DND-41 (cell line): ENCODE results near the gene EXO1.

Source experiments
- ATAC-seq: fragments of 200-7000 bp; cut with Tn5 transposase; 3 replicates; pipeline ENCODE4 v1.9.1; 2021; ENCODE audit warnings: low read depth; ENCODE audit not compliant: insufficient read depth
- DNase-seq: peaks from one replicate; pipeline ENCODE4 v3.0.0-alpha.2; 2020
- H2AFZ ChIP-seq: 2 replicates; pipeline ENCODE4 v1.6.0; 2012; ENCODE audit warnings: low read depth, low read length
- H3K27ac ChIP-seq: 2 replicates; pipeline ENCODE4 v1.5.1; 2012; ENCODE audit warnings: low read length, inconsistent platforms
- H3K27me3 ChIP-seq: fragments of 200-600 bp; sonication (generic); 2 replicates; pipeline ENCODE4 v1.6.0; 2012; ENCODE audit warnings: low read length, mild to moderate bottlenecking, inconsistent platforms; ENCODE audit not compliant: insufficient read depth, poor library complexity
- H3K36me3 ChIP-seq: 2 replicates; pipeline ENCODE4 v1.5.1; 2012; ENCODE audit warnings: low read length, inconsistent platforms; ENCODE audit not compliant: insufficient read depth
- H3K4me1 ChIP-seq: 2 replicates; pipeline ENCODE4 v1.5.1; 2012; ENCODE audit warnings: mild to moderate bottlenecking, low read length; ENCODE audit not compliant: insufficient read depth
- H3K4me2 ChIP-seq: 2 replicates; pipeline ENCODE4 v1.6.0; 2012; ENCODE audit warnings: mild to moderate bottlenecking, moderate library complexity, low read length, inconsistent platforms; ENCODE audit not compliant: insufficient read depth
- H3K4me3 ChIP-seq, 2 experiments: fragments of 200-600 bp in 1 of 2; shearing (Covaris generic) in 1 of 2; 2 replicates each; pipeline ENCODE4 v1.5.1; 2012 to 2016; ENCODE audit warnings: inconsistent platforms in 2 of 2, low read length in 2 of 2, mild to moderate bottlenecking in 2 of 2, low read depth in 1 of 2, moderate library complexity in 1 of 2
- H3K79me2 ChIP-seq: 2 replicates; pipeline ENCODE4 v1.6.0; 2012; ENCODE audit warnings: low read length, inconsistent platforms; ENCODE audit not compliant: insufficient read depth
- H3K9ac ChIP-seq: 2 replicates; pipeline ENCODE4 v1.6.0; 2012; ENCODE audit warnings: low read depth, mild to moderate bottlenecking, inconsistent platforms, low read length, moderate library complexity
- H3K9me3 ChIP-seq: 2 replicates; pipeline ENCODE4 v1.5.1; 2012; ENCODE audit warnings: low read length, moderate library complexity, mild to moderate bottlenecking, inconsistent platforms; ENCODE audit not compliant: insufficient read depth, severe bottlenecking
- H4K20me1 ChIP-seq: 2 replicates; pipeline ENCODE4 v1.6.0; 2012; ENCODE audit warnings: low read length; ENCODE audit not compliant: insufficient read depth
- EZH2 ChIP-seq: IDR thresholded peaks from 3 replicates; pipeline ENCODE4 v1.6.1; 2012; ENCODE audit warnings: borderline replicate concordance, low read depth, mild to moderate bottlenecking, moderate library complexity, low read length, inconsistent platforms; ENCODE audit not compliant: severe bottlenecking
- TF ChIP-seq, protein P1 (sequence below): IDR thresholded peaks from 2 replicates; pipeline ENCODE4 v1.5.1; 2012; ENCODE audit warnings: borderline replicate concordance, low read length, moderate library complexity, mild to moderate bottlenecking; ENCODE audit not compliant: poor library complexity, severe bottlenecking; ENCODE audit errors: extremely low read depth

EXO1 gene

GRCh38 chr1:241837901-241838300 lies 10.1 kb upstream of the EXO1 start:
- DNase-seq (no peak), ATAC-seq (no peak)

DNA sequence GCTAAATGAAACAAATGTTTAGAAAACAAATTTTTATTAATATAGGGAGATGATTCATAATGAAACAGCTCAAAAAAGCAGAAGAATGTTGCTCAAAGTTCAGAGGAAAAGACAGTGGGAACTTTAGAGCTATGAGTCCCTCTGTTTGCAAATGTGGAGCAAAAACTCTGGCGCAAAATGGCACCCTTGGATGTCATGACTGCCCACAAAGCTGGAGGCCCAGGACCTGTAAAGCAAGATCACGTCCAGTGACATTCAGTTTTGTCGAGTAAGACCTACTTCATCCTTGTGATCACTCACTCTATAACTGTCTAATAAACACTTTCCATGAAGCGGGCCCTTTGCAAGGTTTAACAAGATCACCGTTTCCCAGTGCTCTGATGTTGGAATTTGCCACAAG lies 9.1 kb upstream of the EXO1 start:
- H3K36me3 ChIP-seq: no peaks in the 10 kb centered on the region
- no peak for ATAC-seq

More at GRCh38 chr1:241837901-241838300, 10.1 kb upstream of the EXO1 start:
- no peak overlapping the region for H2AFZ ChIP-seq
- H3K9me3 ChIP-seq: no peaks in the 10 kb centered on the region
- no peaks in the 10 kb centered on the region for H4K20me1 ChIP-seq
- H3K27ac ChIP-seq: no peak overlapping the region
- no peak for TF ChIP-seq EZH2
- TF ChIP-seq, protein P1, sequence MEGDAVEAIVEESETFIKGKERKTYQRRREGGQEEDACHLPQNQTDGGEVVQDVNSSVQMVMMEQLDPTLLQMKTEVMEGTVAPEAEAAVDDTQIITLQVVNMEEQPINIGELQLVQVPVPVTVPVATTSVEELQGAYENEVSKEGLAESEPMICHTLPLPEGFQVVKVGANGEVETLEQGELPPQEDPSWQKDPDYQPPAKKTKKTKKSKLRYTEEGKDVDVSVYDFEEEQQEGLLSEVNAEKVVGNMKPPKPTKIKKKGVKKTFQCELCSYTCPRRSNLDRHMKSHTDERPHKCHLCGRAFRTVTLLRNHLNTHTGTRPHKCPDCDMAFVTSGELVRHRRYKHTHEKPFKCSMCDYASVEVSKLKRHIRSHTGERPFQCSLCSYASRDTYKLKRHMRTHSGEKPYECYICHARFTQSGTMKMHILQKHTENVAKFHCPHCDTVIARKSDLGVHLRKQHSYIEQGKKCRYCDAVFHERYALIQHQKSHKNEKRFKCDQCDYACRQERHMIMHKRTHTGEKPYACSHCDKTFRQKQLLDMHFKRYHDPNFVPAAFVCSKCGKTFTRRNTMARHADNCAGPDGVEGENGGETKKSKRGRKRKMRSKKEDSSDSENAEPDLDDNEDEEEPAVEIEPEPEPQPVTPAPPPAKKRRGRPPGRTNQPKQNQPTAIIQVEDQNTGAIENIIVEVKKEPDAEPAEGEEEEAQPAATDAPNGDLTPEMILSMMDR: no peak
- no peaks in the 10 kb centered on the region for H3K36me3 ChIP-seq
- no peak overlapping the region for H3K4me3 ChIP-seq
- H3K4me2 ChIP-seq: no peak overlapping the region
- no peaks in the 10 kb centered on the region for H3K79me2 ChIP-seq
- H3K4me1 ChIP-seq: no peaks in the 10 kb centered on the region
- H3K9ac ChIP-seq: no peak overlapping the region
- peaks cover 14% of the 10 kb centered on the region for H3K27me3 ChIP-seq

DNA sequence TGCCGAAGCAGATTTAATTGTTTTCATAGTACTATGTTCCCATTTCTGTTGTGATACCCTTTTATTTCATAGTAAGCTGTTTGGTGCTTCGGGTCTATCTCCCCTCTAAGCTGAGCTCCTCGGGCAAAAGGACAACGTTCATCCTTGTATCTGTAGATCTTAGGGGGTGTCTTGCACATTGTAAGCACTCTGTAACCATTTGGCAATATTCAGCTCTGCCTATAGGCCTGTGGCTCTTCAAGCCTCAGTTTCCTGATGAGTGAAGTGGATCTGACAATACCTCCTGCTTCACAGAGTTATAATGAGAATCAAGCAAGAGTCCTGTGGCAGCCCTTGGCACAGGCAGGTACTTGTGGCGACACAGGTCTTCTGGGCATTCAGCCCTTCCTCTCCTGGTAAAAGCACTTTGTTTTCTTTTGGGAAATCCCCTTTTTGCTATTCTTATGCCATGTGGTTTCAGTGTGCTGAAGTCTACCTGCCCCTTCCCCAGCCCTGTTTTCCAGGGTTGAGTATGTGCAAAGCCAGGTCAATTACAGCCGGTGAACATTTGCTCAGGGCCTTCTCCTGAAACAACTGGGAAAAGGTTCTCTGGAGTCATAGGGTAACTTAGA lies 8.5 kb upstream of the EXO1 start:
- no peak overlapping the region for H2AFZ ChIP-seq
- no peak overlapping the region for H3K9ac ChIP-seq
- H4K20me1 ChIP-seq: no peaks in the 10 kb centered on the region
- no peak overlapping the region for H3K27ac ChIP-seq
- TF ChIP-seq, protein P1: no peak
- TF ChIP-seq EZH2: no peak
- ATAC-seq: no peak
- no peaks in the 10 kb centered on the region for H3K9me3 ChIP-seq
- H3K4me2 ChIP-seq: no peak overlapping the region
- no peaks in the 10 kb centered on the region for H3K79me2 ChIP-seq
- H3K27me3 ChIP-seq: peaks cover 5% of the 10 kb centered on the region
- DNase-seq: no peak
- no peak overlapping the region for H3K4me3 ChIP-seq
- H3K4me1 ChIP-seq: no peaks in the 10 kb centered on the region
- H3K36me3 ChIP-seq: no peaks in the 10 kb centered on the region

More for the DNA sequence above, 9.1 kb upstream of the EXO1 start:
- no peaks in the 10 kb centered on the region for H4K20me1 ChIP-seq
- TF ChIP-seq, protein P1: no peak
- TF ChIP-seq EZH2: no peak
- H3K27me3 ChIP-seq: peaks cover 5% of the 10 kb centered on the region
- H3K27ac ChIP-seq: no peak overlapping the region
- H3K4me2 ChIP-seq: no peak overlapping the region
- no peak overlapping the region for H3K9ac ChIP-seq
- no peak overlapping the region for H2AFZ ChIP-seq
- no peaks in the 10 kb centered on the region for H3K9me3 ChIP-seq
- no peak overlapping the region for H3K4me3 ChIP-seq
- no peaks in the 10 kb centered on the region for H3K4me1 ChIP-seq
- no peak for DNase-seq
- no peaks in the 10 kb centered on the region for H3K79me2 ChIP-seq
